Neuronal stem cell (in vitro differentiated cells): ENCODE results near the gene TMPRSS6.

Experiments used
- DNase-seq: peaks from one replicate; pipeline ENCODE4 v3.0.0-alpha.2; 2013; ENCODE audit warnings: low spot score
- H2AFZ ChIP-seq: one replicate; pipeline ENCODE4 v1.6.1; 2013; ENCODE audit warnings: mild to moderate bottlenecking, low read length, inconsistent platforms
- H2AK5ac ChIP-seq: 2 replicates; pipeline ENCODE4 v1.6.1; 2013; ENCODE audit warnings: low read depth, mild to moderate bottlenecking, inconsistent platforms, low read length, moderate library complexity, mixed read lengths
- H2BK120ac ChIP-seq: 2 replicates; pipeline ENCODE4 v1.6.1; 2013; ENCODE audit warnings: low read depth, mild to moderate bottlenecking, inconsistent platforms, low read length, moderate library complexity, mixed read lengths
- H2BK12ac ChIP-seq: one replicate; pipeline ENCODE4 v1.6.1; 2013; ENCODE audit warnings: low read length, inconsistent platforms
- H2BK15ac ChIP-seq: 2 replicates; pipeline ENCODE4 v1.6.1; 2013; ENCODE audit warnings: mild to moderate bottlenecking, low read length, inconsistent platforms, mixed read lengths
- H2BK5ac ChIP-seq: one replicate; pipeline ENCODE4 v1.6.1; 2013; ENCODE audit warnings: inconsistent platforms, mild to moderate bottlenecking, low read length, moderate library complexity
- H3K14ac ChIP-seq: one replicate; pipeline ENCODE4 v1.6.1; 2013; ENCODE audit warnings: low read length, inconsistent platforms
- H3K18ac ChIP-seq: 2 replicates; pipeline ENCODE4 v1.6.1; 2013; ENCODE audit warnings: low read length, inconsistent platforms
- H3K23ac ChIP-seq: 2 replicates; pipeline ENCODE4 v1.6.1; 2013; ENCODE audit warnings: low read depth, mild to moderate bottlenecking, mixed read lengths, low read length, inconsistent platforms; ENCODE audit not compliant: poor library complexity
- H3K27ac ChIP-seq: replicated peaks from 3 replicates; pipeline ENCODE4 v1.5.1; 2013; ENCODE audit warnings: low read length, inconsistent platforms
- H3K27me3 ChIP-seq, 3 experiments: 2 replicates each; pipeline ENCODE4 v1.6.1; 2013; ENCODE audit warnings: low read length in 3 of 3, mild to moderate bottlenecking in 2 of 3, inconsistent platforms in 1 of 3, low read depth in 1 of 3, mixed read lengths in 1 of 3, moderate library complexity in 1 of 3; ENCODE audit not compliant: control insufficient read depth in 3 of 3, insufficient read depth in 3 of 3
- H3K36me3 ChIP-seq, 2 donors: replicated peaks in 1 of 2; 2 replicates each; pipeline ENCODE4 v1.6.1; 2013; ENCODE audit warnings: low read length in 2 of 2; ENCODE audit not compliant: control insufficient read depth in 2 of 2, insufficient read depth in 2 of 2
- H3K4ac ChIP-seq: 2 replicates; pipeline ENCODE4 v1.6.1; 2013; ENCODE audit warnings: inconsistent platforms, mild to moderate bottlenecking, low read length, moderate library complexity
- H3K4me1 ChIP-seq, 2 donors: 1 replicate in 1 of 2; 2 replicates in 1 of 2; pipeline ENCODE4 v1.6.1; 2013; ENCODE audit warnings: low read length in 2 of 2, low read depth in 1 of 2; ENCODE audit not compliant: control insufficient read depth in 2 of 2, insufficient read depth in 1 of 2
- H3K4me2 ChIP-seq: one replicate; pipeline ENCODE4 v1.6.1; 2013; ENCODE audit warnings: mild to moderate bottlenecking, low read length, inconsistent platforms; ENCODE audit not compliant: insufficient read depth, poor library complexity, severe bottlenecking
- H3K4me3 ChIP-seq, 2 donors: 2 replicates each; pipeline ENCODE4 v1.5.1; 2013; ENCODE audit warnings: low read length in 2 of 2, mild to moderate bottlenecking in 2 of 2, inconsistent platforms in 1 of 2, moderate library complexity in 1 of 2
- H3K79me1 ChIP-seq: one replicate; pipeline ENCODE4 v1.6.1; 2013; ENCODE audit warnings: low read depth, mild to moderate bottlenecking, inconsistent platforms, low read length, moderate library complexity
- H3K9ac ChIP-seq: one replicate; pipeline ENCODE4 v1.6.1; 2013; ENCODE audit warnings: mild to moderate bottlenecking, low read depth, low read length, inconsistent platforms; ENCODE audit not compliant: poor library complexity
- H3K9me3 ChIP-seq, 2 donors: replicated peaks in 1 of 2; 2 replicates each; pipeline versions ENCODE3 to v1.6.1; 2013; ENCODE audit warnings: low read length in 2 of 2, mild to moderate bottlenecking in 2 of 2, inconsistent platforms in 1 of 2, low read depth in 1 of 2, mixed read lengths in 1 of 2, moderate library complexity in 1 of 2; ENCODE audit not compliant: control insufficient read depth in 2 of 2, insufficient read depth in 1 of 2
- H4K8ac ChIP-seq: one replicate; pipeline ENCODE4 v1.6.1; 2013; ENCODE audit warnings: low read depth, mild to moderate bottlenecking, inconsistent platforms, low read length, moderate library complexity
- H4K91ac ChIP-seq: one replicate; pipeline ENCODE4 v1.6.1; 2013; ENCODE audit warnings: low read length, low read depth, mild to moderate bottlenecking, inconsistent platforms; ENCODE audit not compliant: poor library complexity
- WGBS, 2 donors: extraction: QIAGEN DNeasy Blood & Tissue Kit; methylation state at CpG; one replicate each; pipeline ENCODE4 v1.1.7; 2013; ENCODE audit warnings: missing lambda C conversion rate in 2 of 2, mixed read lengths in 1 of 2; ENCODE audit not compliant: insufficient read length in 2 of 2, insufficient replicate concordance in 1 of 2; ENCODE audit errors: extremely low coverage in 2 of 2; 5-methylcytosine and 5-hydroxymethylcytosine counted together

TMPRSS6 gene

GRCh38 chr22:37025500-37026070 lies 83.9 kb downstream of the TMPRSS6 start:
- no peak overlapping the region for H3K23ac ChIP-seq
- no peak overlapping the region for H3K4ac ChIP-seq
- H2BK120ac ChIP-seq = no peak overlapping the region
- H3K18ac ChIP-seq = no peak overlapping the region
- no peak overlapping the region for H4K8ac ChIP-seq
- H3K36me3 ChIP-seq = peaks cover 47 to 85% of the 10 kb centered on the region in 2 donors
- H2BK5ac ChIP-seq = no peak overlapping the region
- no peak overlapping the region for H2AFZ ChIP-seq
- no peak overlapping the region for H2BK15ac ChIP-seq
- no peak overlapping the region for H3K27ac ChIP-seq
- no peak overlapping the region for H3K4me3 ChIP-seq
- H3K9ac ChIP-seq = no peak overlapping the region
- no peak for DNase-seq
- no peak overlapping the region for H2AK5ac ChIP-seq
- H3K27me3 ChIP-seq = no peaks in the 10 kb centered on the region
- peaks cover 24% of the 10 kb centered on the region for H3K79me1 ChIP-seq
- H3K4me1 ChIP-seq = peaks cover 0 to 5% of the 10 kb centered on the region in 2 donors
- no peak overlapping the region for H2BK12ac ChIP-seq
- no peak overlapping the region for H3K4me2 ChIP-seq
- no peak overlapping the region for H3K14ac ChIP-seq
- H3K9me3 ChIP-seq = no peaks in the 10 kb centered on the region
- no CpG with 5 or more reads among the region's 10 CpGs for WGBS, 2 donors
- no peak overlapping the region for H4K91ac ChIP-seq

GRCh38 chr22:37024339-37025157 lies 85.0 kb downstream of the TMPRSS6 start:
- H3K4ac ChIP-seq = no peak overlapping the region
- no peak overlapping the region for H3K27ac ChIP-seq
- no peak overlapping the region for H4K8ac ChIP-seq
- H3K27me3 ChIP-seq = no peaks in the 10 kb centered on the region
- H2BK5ac ChIP-seq = no peak overlapping the region
- WGBS, 2 donors = no CpG with 5 or more reads among the region's 71 CpGs
- H2BK12ac ChIP-seq = no peak overlapping the region
- H2BK15ac ChIP-seq = no peak overlapping the region
- no peaks in the 10 kb centered on the region for H3K9me3 ChIP-seq
- H2AFZ ChIP-seq = no peak overlapping the region
- DNase-seq = no peak
- peaks cover 24% of the 10 kb centered on the region for H3K79me1 ChIP-seq
- H3K4me2 ChIP-seq = no peak overlapping the region
- peaks cover 42 to 74% of the 10 kb centered on the region in 2 donors for H3K36me3 ChIP-seq
- no peak overlapping the region for H3K14ac ChIP-seq
- H3K4me3 ChIP-seq = no peak overlapping the region
- peaks cover 0 to 7% of the 10 kb centered on the region in 2 donors for H3K4me1 ChIP-seq
- no peak overlapping the region for H2BK120ac ChIP-seq
- no peak overlapping the region for H3K23ac ChIP-seq
- peak overlapping the region; percentile 28 for H3K18ac ChIP-seq
- no peak overlapping the region for H4K91ac ChIP-seq
- H3K9ac ChIP-seq = no peak overlapping the region
- H2AK5ac ChIP-seq = no peak overlapping the region

- no peak overlapping the region for H3K4me3 ChIP-seq
- WGBS, 2 donors = no CpG with 5 or more reads among the region's 34 CpGs
Observed at GRCh38 chr22:37023743-37024338, 85.7 kb downstream of the TMPRSS6 start.

More at GRCh38 chr22:37023743-37024338, 85.7 kb downstream of the TMPRSS6 start:
- Histone ChIP-seq H2AFZ (no peak overlapping the region), H3K9ac (no peak overlapping the region), H3K27me3 (no peaks in the 10 kb centered on the region), H3K4me1 (peaks cover 0 to 7% of the 10 kb centered on the region in 2 donors), H3K23ac (peak overlapping the region; percentile 80), H3K18ac (no peak overlapping the region), H3K79me1 (peaks cover 27% of the 10 kb centered on the region), H3K9me3 (no peaks in the 10 kb centered on the region), H4K91ac (no peak overlapping the region), H3K27ac (no peak overlapping the region), H2BK120ac (no peak overlapping the region), H4K8ac (no peak overlapping the region), H3K36me3 (peaks cover 37 to 67% of the 10 kb centered on the region in 2 donors), H2BK15ac (no peak overlapping the region), H3K14ac (peak overlapping the region; percentile 38), H2AK5ac (no peak overlapping the region), H2BK5ac (peak overlapping the region; percentile 75), H3K4me2 (no peak overlapping the region), H3K4ac (no peak overlapping the region), H2BK12ac (no peak overlapping the region)
- DNase-seq = no peak
